Putamen (tissue), 1 donor: Measurements from ENCODE around the gene UBE2E2.
"Not testable (repeated sequence)": the region's sequence is repeated elsewhere in the genome, so short reads cannot be mapped to it uniquely, and the experiment has no call there.

Experiments used
- DNase-seq: peaks from one replicate; pipeline ENCODE4 v3.0.0-alpha.2; 2016; ENCODE audit warnings: low spot score

Gene UBE2E2

GRCh38 chr3:23202921-23203707, at the start of gene UBE2E2:
UBE2E2 (plus strand) TSS chr3:23203327.
- DNase-seq, result peak; percentile 77

- DNase-seq, result no peak
Observed at GRCh38 chr3:23153436-23153835, 49.7 kb upstream of the UBE2E2 start.

- no peak for DNase-seq
Observed at GRCh38 chr3:23157331-23157730, 45.8 kb upstream of the UBE2E2 start.

- no peak for DNase-seq
Observed at GRCh38 chr3:23159929-23160328, 43.2 kb upstream of the UBE2E2 start.

- no peak for DNase-seq
Observed at GRCh38 chr3:23161308-23161707, 41.8 kb upstream of the UBE2E2 start.

DNA sequence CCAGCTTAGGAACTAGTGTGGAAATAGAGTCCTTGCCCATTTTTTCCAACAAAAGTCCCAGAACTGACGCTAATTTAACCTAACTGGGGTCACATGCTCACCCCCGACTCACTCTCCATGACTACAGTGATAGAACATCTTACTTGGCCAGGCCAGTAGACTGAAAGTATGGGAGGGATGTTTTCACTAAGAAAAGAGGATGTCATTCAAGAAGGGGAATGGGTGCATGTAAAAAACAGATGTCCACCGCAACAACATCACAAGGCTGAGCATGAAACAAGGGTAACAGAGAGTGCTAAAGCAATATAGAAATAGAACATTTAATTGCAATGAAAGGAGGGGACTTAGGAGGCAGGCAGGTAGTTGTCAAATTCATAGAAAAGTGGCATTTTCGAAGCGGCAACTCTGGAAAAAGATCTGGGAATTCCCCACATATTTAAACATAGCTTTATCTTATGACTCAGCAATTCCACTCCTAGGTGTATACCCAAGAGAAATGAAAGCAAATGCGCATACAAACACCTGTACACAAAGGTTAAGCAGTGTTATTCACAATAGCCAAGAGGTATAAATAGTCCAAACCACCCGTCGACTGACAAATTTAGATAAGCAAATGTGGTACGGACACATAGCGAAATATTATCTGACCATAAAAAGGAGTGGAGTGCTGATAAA, 41.1 kb upstream of the UBE2E2 start:
- no peak for DNase-seq

GRCh38 chr3:23162934-23163333, 40.2 kb upstream of the UBE2E2 start:
- no peak for DNase-seq

DNA sequence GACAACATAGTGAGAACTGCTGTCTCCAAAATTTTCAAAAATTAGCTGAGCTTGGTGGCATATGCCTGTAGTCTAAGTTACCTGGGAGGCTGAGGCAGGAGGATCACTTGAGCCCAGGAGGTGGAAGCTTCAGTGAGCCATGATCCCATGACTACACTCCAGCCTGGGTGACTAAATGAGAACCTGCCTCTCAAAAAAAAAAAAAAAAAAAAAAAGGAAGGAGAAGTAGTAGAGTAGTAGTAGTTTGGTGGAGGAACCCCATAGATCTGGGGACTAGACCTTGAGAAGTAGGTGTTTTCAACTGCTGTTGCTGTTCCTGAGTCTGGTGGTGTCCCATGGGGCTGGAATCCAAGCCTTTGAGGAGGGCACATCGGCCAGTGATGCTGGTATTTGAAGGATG, 38.4 kb upstream of the UBE2E2 start:
- DNase-seq, result no peak

- no peak for DNase-seq
Observed at GRCh38 chr3:23165571-23165970, 37.6 kb upstream of the UBE2E2 start.

GRCh38 chr3:23166276-23166675, 36.9 kb upstream of the UBE2E2 start:
- DNase-seq, result no peak

DNA sequence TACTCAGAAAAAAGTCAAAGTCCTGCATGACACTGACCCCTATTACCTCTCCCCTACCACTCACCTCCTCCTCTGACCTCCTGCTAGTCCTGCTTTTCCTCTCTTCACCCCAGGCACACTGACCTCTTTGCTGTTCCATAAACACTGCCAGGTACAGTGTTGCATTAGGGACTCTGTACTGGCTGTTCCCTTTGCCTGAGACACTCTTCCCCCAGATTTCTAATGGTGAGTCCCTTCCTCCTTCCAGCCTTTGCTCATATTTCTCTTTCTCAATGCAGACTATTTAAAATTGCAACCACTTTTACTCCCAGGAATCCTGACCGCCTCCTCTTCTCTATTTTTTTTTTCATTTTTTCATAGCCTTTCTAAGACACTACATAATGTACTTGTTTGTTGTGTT, 36.3 kb upstream of the UBE2E2 start:
- no peak for DNase-seq

GRCh38 chr3:23169551-23169950, 33.6 kb upstream of the UBE2E2 start:
- DNase-seq, result no peak

- no peak for DNase-seq
Observed at GRCh38 chr3:23170291-23170690, 32.8 kb upstream of the UBE2E2 start.

GRCh38 chr3:23172059-23172458, 31.1 kb upstream of the UBE2E2 start:
- no peak for DNase-seq

GRCh38 chr3:23174426-23175039, 28.6 kb upstream of the UBE2E2 start:
- no peak for DNase-seq

DNA sequence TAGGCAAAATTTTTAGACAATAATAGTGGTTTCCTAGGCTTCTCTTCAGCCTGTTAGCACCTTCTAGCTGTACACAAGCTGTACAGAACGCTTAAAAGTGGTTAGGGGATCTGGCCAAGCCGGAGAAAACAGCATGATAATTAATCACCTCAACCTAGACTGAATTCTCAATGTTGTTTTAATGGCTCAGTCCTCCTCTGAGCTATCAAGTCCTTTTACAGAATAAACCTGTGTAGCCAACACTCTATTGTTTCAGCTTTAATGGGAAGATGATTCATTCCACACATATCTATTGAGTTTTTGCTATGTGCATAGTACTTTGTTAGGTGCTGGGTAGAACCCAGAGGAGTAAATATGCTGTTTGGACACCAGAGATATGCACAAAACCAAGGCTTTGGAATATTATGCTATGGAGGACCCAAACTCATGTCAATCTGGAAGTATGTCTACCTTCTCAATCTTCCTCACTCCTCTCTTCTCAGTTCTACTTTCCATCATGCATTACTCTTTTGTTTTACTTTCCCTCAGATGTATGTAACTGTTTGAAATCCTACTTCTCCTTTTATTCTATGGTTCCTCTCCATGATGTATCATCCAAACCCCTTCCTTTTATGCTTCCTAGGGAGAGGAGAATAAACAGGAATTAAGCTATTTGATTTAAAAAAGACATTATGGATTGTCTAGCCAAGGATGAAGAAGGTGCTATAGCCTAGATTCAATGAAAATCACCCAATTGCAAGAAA, 27.6 kb upstream of the UBE2E2 start:
- DNase-seq, result no peak

GRCh38 chr3:23176839-23177238, 26.3 kb upstream of the UBE2E2 start:
- DNase-seq, result not testable (repeated sequence)

DNA sequence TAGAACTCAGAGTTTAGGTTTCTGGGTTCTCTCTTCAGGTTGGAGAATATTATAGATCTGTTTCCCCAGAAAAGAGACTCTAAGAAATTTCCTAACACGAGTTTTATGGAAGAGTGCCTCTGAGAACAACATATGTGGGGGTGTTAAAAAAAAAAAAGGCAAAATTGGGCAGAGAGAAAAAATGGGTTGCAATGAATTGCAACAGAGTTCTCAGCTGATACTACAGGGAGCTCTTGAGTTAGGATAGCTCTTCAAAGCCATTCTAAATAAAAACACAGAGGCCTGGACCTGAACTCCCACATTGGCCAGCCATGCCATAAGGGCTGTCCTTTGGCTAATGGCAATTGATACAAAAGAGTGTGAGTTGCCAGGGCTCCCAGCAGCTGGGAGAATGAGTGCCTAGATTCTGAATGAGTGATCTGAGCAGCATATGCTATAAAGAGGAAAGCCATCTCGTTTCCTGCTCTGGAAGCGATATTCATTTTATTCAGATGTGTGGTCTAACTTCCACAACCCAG, 20.1 kb upstream of the UBE2E2 start:
- DNase-seq, result no peak

GRCh38 chr3:23183731-23184130, 19.4 kb upstream of the UBE2E2 start:
- no peak for DNase-seq

- no peak for DNase-seq
Observed at GRCh38 chr3:23185861-23186260, 17.3 kb upstream of the UBE2E2 start.

DNA sequence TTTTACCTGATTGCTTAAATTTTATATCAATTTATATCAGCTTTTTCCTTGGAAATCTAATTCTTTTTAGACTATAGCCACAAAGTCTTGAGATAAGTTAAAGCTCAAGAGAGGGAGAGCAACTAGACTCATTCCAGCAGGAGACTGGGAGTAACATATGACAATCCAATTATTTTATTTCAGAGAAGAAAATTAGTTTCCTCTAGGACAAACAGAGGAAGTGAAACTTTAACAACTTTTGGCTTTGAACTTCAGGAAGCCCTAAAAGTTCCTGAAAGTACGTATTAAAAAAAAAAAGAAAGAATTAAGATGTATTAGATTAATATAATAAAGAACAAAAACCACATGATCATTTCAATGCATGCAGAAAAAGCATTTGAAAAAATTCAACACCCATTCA, 13.9 kb upstream of the UBE2E2 start:
- no peak for DNase-seq

GRCh38 chr3:23192816-23193215, 10.3 kb upstream of the UBE2E2 start:
- no peak for DNase-seq
